ENCODE results near the gene ZNF500. TPM values are rescaled to one million over a fixed set of nuclear protein-coding genes. Genes with fewer than 3 reads are reported as not detected.

The ZNF500 gene
- total and polyA plus RNA-seq, 10 of the 15 experiments (the other 5 are each of a cell fraction or from before 2014, with no cell fraction given): 0.99 to 13.1 (median 5.5) TPM

GRCh38 chr16:4709481-4709880 lies 57.5 kb downstream of the ZNF500 start:
- no peak overlapping the region for H3K27ac ChIP-seq (ENCODE audit: control insufficient read depth, insufficient read depth)
- H3K27me3 ChIP-seq (replicated peaks in 1 of 2; ENCODE audit: control insufficient read depth in 2 of 2, insufficient read depth in 2 of 2, low read length in 1 of 2): no peaks in the 10 kb centered on the region
- H3K36me3 ChIP-seq (ENCODE audit: control insufficient read depth in 2 of 2, insufficient read depth in 2 of 2, low read length in 1 of 2): peaks cover 0 to 6% of the 10 kb centered on the region in 2 experiments; a peak in 3 of 4 replicates
- no peaks in the 10 kb centered on the region for H3K4me1 ChIP-seq (ENCODE audit: control insufficient read depth, insufficient read depth, low read length)
- H3K4me2 ChIP-seq (ENCODE audit: control insufficient read depth, insufficient read depth): no peak overlapping the region
- DNase-seq (ENCODE audit: low read depth, low spot score): no peak
- H4K20me1 ChIP-seq (ENCODE audit: control insufficient read depth, insufficient read depth): no peaks in the 10 kb centered on the region
- intact Hi-C loops (cut with micrococcal nuclease; ENCODE audit: unreplicated experiment) (no loop called here), in situ Hi-C loops (cut with MboI) (no loop called here)
- no peak overlapping the region for H2AFZ ChIP-seq (ENCODE audit: control insufficient read depth, low read depth, low read length)
- no peak for ATAC-seq
- no peak overlapping the region for H3K4me3 ChIP-seq
- TF ChIP-seq ZNF384 (IDR thresholded peaks at IDR 0.05; ENCODE audit: borderline replicate concordance, low read depth, low read length) (no peak), BCLAF1 (IDR thresholded peaks at IDR 0.05) (no peak), SP1 (IDR thresholded peaks at IDR 0.05; ENCODE audit: low read depth, low read length) (no peak), NKRF (conservative IDR thresholded peaks at IDR 0.05) (no peak), ZNF622 (IDR thresholded peaks at IDR 0.05) (no peak), JUND (IDR thresholded peaks at IDR 0.05; ENCODE audit: low read depth, low read length) (no peak)
- H3K9me3 ChIP-seq (replicated peaks; ENCODE audit: control insufficient read depth, insufficient read depth, low read length): no peaks in the 10 kb centered on the region
- CTCF ChIA-PET: interaction anchor here (0.8 to 0.9 kb wide), 2 partner anchors 91 to 192 kb away, joined by 3 read pairs; no protein-coding TSS in a partner anchor
- POLR2A ChIA-PET: no interaction called here
- 85% methylated on average over 4 of the region's 4 CpGs for WGBS (ENCODE audit: insufficient coverage, insufficient replicate concordance, low lambda C conversion rate, missing lambda C conversion rate)
- peak; percentile 13 for FAIRE-seq
- SMC1A ChIA-PET (ENCODE audit: uncharacterized antibody, unreplicated experiment): no interaction called here
- H3K9ac ChIP-seq (ENCODE audit: control insufficient read depth, insufficient read depth, low read length): no peak overlapping the region
- H3K79me2 ChIP-seq (ENCODE audit: control insufficient read depth, insufficient read depth, low read length): no peaks in the 10 kb centered on the region
- BruUV-seq (replicated peaks): no TSS peak
- RAD21 ChIA-PET (ENCODE audit: unreplicated experiment): no interaction called here
